HG03095 (cell line): ENCODE data around the gene PMM1.
"Not testable (repeated sequence)": the region's sequence is repeated elsewhere in the genome, so short reads cannot be mapped to it uniquely, and the experiment has no call there.

ENCODE experiments used
- ATAC-seq: cut with Tn5 transposase; IDR thresholded peaks from one replicate; pipeline ENCODE4 v1.9.1; 2021; ENCODE audit warnings: moderate library complexity; ENCODE audit not compliant: unreplicated experiment

PMM1 gene

DNA sequence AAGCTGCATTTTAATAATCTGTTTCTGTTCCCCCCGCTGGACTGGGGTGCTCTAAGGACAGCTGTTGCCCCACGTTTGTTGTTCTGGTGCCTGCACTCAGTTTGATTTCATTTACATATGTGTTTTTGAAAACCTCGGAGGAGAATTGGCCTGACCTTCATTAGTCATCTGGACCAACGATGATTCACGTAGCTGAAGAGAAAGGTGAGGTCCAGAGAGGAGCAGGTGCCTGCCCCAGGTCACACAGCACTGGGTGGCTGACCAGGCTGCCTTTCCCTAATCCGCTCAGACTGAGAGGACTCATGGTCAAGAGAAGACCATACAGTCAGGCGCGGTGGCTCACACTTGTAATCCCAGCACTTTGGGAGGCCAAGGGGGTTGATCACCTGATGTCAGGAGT lies 25.1 kb downstream of the PMM1 start:
- ATAC-seq = no peak

DNA sequence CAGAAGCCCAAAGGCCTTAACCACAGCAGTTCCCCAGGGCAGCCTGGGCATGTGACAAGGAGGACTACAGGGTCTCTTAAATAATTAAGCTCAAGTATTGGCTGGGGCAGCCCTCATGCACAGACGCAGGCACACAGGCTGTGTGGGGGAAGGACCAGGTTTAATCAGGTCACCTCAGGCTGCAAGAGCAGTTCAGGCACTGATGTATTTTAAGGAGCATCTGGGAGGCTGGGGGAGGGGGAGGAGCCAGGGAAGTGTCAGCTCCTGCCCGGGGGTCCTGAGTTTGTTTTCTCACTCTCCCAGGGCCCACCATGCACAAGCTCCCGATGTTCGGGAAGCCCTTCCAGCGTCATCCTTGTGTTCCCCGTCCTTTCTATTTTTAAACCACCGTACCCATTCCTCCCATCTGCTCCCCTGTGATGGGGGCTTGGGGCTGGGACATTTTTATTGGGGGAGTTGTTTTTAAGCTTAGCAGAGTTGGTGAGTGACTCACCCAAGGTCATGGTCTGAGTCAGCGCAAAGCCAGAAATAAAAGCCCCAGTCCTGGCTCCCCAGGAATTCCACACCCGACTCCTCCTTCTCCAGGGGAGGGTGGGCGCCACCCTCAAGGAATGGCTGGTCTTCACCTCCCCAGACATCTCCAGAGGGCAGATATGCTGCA lies 26.5 kb downstream of the PMM1 start:
- ATAC-seq = no peak

DNA sequence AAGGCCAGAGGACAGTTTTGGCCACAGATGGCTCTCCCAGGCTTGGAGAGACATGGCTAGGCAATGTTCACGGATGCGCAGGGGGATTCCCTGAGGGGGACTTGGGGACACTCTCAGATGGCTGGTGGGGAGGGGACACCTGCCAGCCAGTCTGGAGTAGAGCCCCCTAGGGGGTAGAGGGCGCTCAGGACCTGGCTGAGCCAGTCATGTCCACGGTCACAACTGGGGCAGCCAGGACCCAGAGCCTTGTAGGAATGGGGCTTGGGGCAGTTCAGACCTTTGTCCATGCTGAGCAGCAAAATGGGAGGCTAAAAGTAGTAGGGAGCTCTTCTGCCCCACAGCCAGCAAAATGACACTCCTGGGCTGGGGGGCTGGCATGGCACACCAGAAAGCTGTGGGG lies 27.2 kb downstream of the PMM1 start:
- ATAC-seq = no peak

DNA sequence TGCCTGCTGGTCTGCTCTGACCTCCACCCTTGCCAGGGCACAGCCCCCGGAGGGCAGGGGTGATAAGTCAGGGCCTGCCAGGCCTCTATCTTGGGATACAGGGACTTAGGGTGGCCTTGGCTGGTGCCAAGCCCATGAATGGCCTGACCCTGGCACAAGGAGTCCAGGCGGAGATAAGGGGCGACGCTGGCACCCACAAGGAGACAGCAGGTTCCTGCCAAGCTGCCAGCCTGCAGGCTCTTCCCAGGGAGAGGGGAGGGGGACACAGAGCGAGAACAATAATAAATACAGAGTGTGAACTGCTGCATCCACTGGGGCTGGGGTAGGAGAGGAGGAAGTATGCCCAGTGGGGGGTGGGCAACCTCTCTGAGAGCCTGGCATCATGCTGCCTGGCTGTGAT lies 27.9 kb downstream of the PMM1 start:
- ATAC-seq = no peak

DNA sequence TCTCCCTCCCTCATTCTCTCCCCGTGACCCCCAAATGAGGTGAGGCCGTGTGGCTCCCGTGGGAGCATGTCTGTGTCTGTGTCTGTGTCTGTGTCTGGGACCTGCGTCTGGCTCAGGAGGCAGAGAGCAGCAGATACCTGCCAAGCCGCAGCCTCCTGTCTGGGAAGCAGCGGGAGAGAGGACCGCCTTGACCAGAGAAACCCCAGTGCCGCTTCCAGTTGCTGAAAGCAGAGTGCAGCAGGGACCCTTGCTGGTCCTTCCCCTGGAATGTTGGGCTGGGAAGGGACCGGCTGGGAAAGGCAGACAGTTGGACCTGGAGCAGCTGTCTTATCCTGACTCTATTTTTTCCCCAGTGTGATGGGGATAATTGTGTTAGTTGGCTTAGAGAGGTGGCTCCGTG lies 28.3 kb downstream of the PMM1 start:
- ATAC-seq = no peak

DNA sequence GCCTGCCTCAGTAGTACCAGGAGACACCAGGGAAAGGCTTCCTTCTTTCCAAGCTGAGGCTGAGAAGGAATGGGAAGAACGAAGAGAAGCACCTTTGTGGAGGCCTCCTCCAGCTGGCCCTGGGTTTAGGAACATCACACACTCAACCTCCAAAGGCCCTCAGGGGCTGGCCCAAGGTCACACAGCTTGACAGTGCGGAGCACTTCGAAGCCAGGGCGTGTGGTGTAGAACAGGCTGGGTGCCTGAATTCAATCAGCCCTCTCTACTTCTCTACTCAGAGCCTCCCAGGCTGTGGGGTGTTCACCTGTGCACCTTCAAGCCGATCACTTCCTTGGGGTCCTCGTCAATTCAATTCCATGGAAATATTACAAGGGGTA lies 29.6 kb downstream of the PMM1 start:
- ATAC-seq = no peak

DNA sequence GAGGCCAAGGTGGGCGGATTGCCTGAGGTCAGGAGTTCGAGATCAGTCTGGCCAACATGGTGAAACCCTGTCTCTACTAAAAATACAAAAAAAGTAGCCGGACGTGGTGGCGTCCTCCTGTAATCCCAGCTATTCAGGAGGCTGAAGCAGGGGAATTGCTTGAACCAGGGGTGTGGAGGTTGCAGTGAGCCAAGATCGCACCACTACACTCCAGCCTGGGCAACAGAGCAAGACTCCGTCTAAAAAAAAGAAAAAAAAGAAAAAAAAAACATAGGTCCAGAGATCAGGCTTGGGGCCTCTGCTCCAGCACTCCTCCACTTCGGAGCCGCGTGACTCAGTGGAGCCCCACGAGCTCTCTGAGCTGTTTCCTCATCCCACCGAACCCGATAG lies 31.4 kb downstream of the PMM1 start:
- not testable (repeated sequence) for ATAC-seq

DNA sequence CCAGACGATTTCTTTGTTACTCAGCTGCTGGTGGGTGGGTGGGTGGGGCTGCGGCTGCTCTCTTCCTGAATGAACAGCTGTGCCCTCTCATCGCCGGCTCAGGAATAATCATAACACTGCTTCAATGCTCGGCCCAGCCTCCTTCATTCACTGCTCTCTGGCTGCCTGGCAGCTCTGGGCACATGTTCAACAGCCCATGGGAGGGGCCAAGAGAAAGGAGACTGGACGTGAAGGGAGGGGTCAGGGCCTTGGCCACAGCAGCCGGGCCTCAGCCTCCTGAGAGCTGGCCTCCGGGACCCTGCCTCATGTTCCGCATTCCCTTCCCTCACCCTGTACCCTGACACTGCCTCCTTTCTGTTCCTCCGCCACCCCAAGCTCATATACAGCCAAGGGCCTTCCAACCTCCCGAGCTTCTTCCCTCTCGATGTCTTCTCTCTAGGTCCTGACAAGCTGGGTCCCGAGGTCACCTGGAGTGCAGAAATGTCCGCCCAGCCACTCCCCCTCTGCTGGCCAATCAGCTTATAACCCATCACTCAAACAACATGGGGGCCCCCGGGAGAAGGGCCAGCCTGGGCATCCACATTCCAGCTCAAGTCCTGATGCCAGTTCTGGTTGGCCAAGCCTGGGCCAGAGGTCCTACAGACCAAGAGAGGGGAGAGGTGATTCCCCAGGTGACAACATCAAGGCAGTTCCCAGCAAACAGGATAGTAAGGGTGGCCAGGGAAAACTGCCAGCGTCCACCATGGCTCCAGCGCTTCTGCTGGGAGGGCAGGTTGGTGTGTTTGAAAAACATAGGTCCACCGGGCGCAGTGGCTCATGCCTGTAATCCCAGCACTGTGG lies 32.0 kb downstream of the PMM1 start:
- ATAC-seq = no peak

DNA sequence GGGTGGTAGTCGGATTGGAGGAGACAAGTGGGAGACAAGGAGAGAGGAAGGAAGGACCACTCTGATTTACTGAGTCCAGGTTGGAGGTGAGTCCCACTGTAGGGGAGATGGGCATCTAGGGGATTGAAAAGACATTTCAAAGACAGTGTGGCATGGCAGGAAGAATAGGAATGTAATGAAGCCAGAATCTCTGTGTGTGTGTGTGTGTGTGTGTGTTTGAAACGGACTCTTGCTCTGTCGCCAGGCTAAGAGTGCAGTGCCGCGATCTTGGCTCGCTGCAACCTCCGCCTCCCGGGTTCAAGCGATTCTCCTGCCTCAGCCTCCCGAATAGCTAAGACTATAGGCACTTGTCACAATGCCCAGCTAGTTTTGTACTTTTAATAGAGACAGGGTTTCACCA lies 33.1 kb downstream of the PMM1 start:
- no peak for ATAC-seq

DNA sequence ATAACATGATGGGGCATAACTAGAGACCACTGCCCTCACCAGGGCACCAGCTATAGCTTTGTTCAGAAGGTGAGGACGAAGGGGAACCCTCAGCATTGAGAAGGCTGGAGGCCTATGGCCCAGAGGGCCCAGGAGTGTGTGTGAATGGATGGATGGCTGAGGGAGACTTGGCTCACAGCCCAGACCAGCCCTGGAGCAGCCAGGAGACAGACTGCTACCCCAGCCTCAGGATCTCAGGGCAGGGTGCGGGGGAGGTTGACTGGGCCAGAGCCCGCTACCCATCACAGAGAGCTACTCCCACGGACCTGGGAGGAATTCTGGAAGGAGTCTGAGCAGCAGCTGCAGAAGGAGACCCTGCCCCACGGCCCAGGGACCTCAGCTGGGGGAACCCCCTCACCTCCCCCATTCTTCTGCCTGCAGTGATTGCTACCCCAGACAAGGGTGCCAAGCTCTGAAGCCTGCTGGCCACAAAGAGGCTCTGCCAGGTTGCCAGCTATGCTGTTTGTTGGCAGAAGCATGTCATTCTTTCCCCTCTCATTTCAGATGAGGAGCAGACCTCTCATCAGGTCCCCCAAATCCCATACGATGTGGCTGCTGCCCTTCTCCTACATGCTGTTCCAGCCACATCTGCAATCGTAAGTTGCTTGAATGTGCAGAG lies 34.2 kb downstream of the PMM1 start:
- ATAC-seq = no peak

DNA sequence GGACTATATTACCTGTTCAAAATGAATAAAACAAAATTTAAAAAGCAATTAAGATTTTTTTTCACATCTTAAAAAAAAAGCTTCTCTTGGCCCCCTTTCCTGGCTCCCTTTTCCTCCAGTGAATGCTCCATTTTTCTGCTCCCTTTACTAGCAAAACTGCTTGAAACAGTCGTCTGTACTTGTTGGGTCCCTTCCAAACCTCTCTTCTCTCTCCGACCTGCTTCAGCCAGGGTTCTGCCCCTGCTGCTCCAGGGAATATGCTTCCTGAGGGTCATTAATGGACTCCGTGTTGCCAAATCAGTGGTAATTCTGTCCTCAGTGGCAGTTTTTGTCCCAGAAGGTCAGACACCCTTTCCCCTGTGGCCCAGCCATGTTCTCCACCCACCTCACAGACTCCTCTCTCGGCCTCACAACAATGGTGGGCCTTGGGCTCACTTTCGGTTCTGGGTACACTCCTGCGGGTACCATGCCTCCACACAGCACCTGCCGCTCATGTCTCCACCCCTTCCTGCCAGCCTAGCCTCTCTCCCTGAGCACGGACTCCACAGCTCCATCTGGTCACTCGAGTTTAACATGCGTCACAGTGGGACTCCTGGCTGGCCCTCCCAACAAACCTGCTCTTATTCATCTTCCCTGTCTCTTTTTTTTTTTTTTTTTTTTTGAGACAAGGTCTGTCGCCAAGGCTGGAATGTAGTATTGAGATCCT lies 37.6 kb downstream of the PMM1 start:
- ATAC-seq = no peak

DNA sequence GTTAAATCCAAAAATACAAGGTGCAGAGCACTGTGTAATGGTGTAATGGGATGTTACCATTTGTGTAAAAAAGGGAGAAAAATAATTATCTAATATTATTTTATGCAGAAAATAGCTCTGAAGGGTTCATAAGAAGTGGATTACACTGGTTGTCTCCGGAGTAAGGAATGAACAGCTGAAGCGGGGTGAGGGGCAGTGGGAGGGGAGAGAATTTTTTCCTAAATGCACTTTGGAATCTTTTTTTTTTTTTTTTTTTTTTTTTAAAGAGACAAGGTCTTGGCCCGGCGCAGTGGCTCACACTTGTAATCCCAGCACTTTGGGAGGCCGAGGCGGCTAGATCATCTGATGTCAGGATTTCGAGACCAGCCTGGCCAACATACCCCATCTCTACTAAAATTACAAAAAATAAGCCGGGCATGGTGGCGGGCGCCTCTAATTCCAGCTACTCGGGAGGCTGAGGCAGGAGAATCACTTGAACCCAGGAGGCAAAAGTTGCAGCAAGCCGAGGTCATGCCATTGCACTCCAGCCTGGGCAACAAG lies 38.6 kb downstream of the PMM1 start:
- no peak for ATAC-seq

DNA sequence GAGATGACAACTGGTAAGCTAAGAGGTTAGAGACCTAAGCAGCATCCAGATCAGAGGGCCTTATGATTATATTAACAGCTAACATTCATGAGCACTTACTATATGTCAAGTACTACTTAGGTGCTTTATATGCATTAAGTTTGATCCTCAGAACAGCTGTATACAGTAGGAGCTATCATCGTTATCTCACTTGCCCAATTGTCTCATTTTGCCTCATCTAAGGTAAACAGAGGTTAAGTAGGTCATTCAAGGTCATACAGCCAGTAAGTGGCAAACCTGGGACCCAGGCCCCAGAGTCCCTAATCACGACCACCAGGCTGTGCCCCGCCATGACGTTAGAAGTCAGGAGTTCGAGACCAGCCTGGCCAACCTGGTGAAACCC lies 40.8 kb downstream of the PMM1 start:
- ATAC-seq = no peak

DNA sequence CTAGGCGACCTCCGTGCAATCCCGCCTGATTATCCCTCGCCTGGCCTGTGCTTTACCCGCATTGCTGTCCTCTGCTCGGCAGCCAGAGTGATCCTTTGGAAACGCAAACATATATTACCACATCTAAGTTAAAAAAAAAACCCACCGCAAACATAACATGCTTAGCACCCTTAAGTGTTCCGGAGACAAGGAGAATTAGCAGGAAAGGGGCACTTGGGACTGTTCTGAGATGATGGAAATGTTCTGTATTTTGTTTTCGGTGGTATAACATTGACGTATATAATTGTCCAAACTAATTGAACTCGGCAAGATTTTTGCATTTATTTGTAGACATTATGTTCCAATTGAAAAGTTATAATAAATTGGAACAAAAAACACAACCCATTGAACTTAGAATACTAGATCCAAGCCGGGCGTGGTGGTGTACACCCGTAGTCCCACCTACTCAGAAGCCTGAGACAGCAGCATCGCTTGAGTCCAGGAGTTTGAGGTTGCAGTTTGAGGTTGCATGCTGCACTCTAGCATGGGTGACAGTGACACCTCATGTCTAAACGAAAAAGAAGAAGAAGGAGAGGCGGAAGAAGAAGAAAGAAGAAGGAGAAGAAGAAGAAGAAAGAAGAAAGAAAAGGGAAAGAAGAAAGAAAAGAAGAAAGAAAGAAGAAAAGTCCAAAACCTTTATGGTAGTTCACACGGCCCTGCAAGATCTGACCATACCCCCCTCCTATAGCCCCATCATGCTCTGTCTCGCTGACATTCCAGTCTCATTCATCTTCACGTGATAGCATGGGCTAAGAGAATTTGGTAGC lies 44.8 kb downstream of the PMM1 start:
- no peak for ATAC-seq

DNA sequence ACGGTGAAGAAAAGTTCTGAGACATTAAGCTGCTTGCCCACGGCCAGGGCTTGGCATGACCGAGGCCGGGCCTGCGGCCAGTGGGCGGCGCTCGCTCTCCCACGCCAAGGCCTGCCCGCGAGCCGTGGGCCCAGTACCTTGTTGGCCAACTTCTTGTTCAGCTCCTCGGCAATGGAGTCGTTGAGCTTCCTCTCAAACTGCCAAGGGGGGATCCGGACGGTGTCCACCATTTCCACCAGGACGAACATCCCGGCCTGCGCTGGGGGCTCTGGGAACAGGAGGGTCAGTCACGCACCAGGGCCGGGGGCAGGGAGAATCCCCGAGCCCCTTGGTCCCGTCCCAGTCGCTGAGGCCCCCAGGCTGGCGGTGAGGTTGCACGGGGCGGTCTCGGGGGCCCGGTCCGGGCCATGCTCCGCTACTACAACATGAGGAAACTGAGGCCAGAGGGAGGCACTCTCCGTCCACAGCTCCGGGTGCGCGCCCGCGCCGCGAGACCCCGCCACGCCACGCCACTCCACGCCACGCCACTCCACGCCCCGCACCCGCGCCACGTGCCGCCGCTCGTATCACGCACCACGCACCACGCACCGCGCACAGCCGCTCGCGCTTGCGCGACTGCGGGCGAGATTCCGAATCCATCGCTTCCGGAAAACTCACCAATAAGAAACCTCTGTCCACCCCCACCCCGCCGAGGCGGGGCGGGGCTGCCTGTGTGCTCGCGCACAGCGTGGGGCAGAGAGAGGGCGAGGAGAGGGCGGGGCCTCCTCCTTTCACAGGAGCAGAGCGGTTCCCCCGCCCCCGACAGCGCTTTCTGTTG lies 45.6 kb downstream of the PMM1 start, which contains the start of gene POLR3H:
Gene POLR3H, minus strand, starts transcription at position 617 of the 817 bp plus-strand sequence. Its CDS starts 369 bp downstream, at position 248.
- ATAC-seq = peak; percentile 87

DNA sequence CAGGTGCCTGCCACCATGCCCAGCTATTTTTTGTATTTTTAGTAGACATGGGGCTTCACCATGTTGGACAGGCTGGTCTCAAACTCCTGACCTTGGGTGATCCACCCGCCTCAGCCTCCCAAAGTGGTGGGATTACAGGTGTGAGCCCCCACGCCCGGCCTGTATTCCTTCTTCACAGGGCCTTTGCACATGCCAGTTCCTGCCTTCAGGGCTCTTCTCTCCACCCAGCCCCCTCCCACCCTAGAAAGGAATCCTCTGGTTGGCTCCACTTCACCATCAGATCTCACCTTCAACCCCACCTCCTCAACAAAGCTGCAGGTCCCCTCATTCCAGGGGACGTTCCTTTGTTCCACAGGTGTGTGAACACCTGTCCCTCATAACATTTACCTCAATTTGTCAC lies 47.4 kb downstream of the PMM1 start:
- no peak for ATAC-seq

DNA sequence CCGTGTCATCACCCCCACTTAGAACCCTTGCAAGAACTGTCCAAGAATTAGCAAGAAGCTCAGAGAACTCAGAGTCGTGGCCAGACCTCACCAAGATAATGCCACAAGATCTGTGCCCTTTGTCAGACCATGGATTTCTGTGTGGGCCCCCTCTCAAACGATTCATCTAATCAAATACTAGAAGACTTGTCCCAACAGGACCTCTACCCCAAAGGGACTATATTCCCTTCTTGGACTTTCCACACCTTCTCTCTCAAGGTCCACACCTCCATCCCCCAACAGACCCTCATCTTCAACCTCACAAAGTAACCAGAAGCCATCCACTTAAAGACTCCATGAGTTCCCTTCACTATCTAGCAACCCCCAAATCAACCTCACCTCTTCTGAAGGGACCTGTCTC lies 48.2 kb downstream of the PMM1 start:
- no peak for ATAC-seq

DNA sequence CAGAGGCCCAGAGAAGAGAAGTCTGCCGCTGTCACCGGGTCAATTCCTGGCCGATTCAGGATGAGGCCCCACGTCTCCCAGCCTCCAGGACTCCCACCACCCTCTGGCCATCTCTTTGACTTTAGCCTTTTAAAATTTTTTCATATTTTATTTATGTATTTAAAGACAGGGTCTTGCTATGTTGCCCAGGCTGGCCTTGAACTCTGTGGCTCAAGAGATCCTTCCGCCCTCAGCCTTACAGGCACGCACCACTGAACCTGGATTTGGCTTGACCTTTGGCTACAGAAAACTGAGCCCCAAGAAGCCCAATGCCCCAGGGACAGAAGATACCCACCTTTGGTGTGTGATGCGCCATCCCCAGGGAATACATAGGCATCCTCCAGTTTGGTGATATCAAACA lies 49.3 kb downstream of the PMM1 start:
- ATAC-seq = no peak

DNA sequence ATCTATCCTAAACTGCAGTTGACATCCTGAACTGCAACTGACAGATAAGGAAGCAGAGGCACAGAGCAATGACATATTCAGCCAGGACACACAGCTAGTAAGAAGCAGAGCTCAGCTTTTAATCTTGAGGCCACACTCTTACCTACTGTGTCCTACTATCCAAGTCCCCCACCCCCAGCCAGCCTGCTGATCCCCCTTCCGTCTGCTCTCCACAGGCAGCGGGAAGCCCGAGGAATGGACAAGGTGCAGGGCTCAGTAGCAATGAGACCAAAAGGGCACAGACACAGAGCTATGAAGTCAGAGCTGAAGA lies 49.7 kb downstream of the PMM1 start:
- ATAC-seq = no peak
